GM18868 (cell line): Measurements from ENCODE around the gene AGPAT4.
A peak's percentile ranks its signal among the peaks of the same experiment; 100 is the strongest.

Experiments
- ATAC-seq: cut with Tn5 transposase; IDR thresholded peaks from one replicate; pipeline ENCODE4 v1.9.1; 2021; ENCODE audit warnings: mild to moderate bottlenecking, moderate library complexity; ENCODE audit not compliant: unreplicated experiment

Gene AGPAT4

GRCh38 chr6:161256407-161256806, 17.5 kb downstream of the AGPAT4 start:
- no peak for ATAC-seq

GRCh38 chr6:161255518-161255917, 18.3 kb downstream of the AGPAT4 start:
- ATAC-seq = no peak

- ATAC-seq = no peak
Measured at GRCh38 chr6:161254464-161255253, 19.2 kb downstream of the AGPAT4 start.

GRCh38 chr6:161254126-161254463, 19.8 kb downstream of the AGPAT4 start:
- no peak for ATAC-seq

GRCh38 chr6:161251345-161251744, 22.5 kb downstream of the AGPAT4 start:
- no peak for ATAC-seq

- ATAC-seq = no peak
Measured at GRCh38 chr6:161249327-161249726, 24.5 kb downstream of the AGPAT4 start.

GRCh38 chr6:161246725-161247124, 27.1 kb downstream of the AGPAT4 start:
- ATAC-seq = no peak

GRCh38 chr6:161245363-161245762, 28.5 kb downstream of the AGPAT4 start:
- ATAC-seq = no peak

GRCh38 chr6:161244725-161245124, 29.1 kb downstream of the AGPAT4 start:
- ATAC-seq = no peak

GRCh38 chr6:161242779-161243693, 30.8 kb downstream of the AGPAT4 start:
- no peak for ATAC-seq

GRCh38 chr6:161242113-161242512, 31.7 kb downstream of the AGPAT4 start:
- ATAC-seq = no peak

- ATAC-seq = no peak
Measured at GRCh38 chr6:161239001-161239400, 34.9 kb downstream of the AGPAT4 start.

GRCh38 chr6:161238500-161238899, 35.4 kb downstream of the AGPAT4 start:
- no peak for ATAC-seq

GRCh38 chr6:161238081-161238480, 35.8 kb downstream of the AGPAT4 start:
- no peak for ATAC-seq

GRCh38 chr6:161237176-161237575, 36.7 kb downstream of the AGPAT4 start:
- ATAC-seq = no peak

- ATAC-seq = peak; percentile 87
Measured at GRCh38 chr6:161235776-161236633, 37.9 kb downstream of the AGPAT4 start.

- ATAC-seq = no peak
Measured at GRCh38 chr6:161233986-161234661, 39.7 kb downstream of the AGPAT4 start.

- no peak for ATAC-seq
Measured at GRCh38 chr6:161232467-161232866, 41.4 kb downstream of the AGPAT4 start.

GRCh38 chr6:161232010-161232409, 41.9 kb downstream of the AGPAT4 start:
- no peak for ATAC-seq

- no peak for ATAC-seq
Measured at GRCh38 chr6:161230339-161230738, 43.5 kb downstream of the AGPAT4 start.
